D721Med (cell line): Measurements from ENCODE around the gene MED12.

Experiments
- DNase-seq: peaks from one replicate; pipeline ENCODE4 v3.0.0; 2011; ENCODE audit warnings: low spot score; ENCODE audit not compliant: insufficient read length
- FAIRE-seq: peaks from 2 replicates; lab custom pipeline; 2011; peaks lifted over from hg19 to GRCh38; lab: Jason Lieb, UNC
- TF ChIP-seq, protein P1 (sequence below): IDR thresholded peaks from 2 replicates; pipeline ENCODE4 v1.5.1; 2012; ENCODE audit warnings: mild to moderate bottlenecking, control low read depth; ENCODE audit not compliant: insufficient read depth; ENCODE audit errors: missing control alignments

Gene MED12

GRCh38 chrX:71169586-71169985 lies 51.2 kb downstream of the MED12 start:
- FAIRE-seq, result no peak
- TF ChIP-seq, protein P1, sequence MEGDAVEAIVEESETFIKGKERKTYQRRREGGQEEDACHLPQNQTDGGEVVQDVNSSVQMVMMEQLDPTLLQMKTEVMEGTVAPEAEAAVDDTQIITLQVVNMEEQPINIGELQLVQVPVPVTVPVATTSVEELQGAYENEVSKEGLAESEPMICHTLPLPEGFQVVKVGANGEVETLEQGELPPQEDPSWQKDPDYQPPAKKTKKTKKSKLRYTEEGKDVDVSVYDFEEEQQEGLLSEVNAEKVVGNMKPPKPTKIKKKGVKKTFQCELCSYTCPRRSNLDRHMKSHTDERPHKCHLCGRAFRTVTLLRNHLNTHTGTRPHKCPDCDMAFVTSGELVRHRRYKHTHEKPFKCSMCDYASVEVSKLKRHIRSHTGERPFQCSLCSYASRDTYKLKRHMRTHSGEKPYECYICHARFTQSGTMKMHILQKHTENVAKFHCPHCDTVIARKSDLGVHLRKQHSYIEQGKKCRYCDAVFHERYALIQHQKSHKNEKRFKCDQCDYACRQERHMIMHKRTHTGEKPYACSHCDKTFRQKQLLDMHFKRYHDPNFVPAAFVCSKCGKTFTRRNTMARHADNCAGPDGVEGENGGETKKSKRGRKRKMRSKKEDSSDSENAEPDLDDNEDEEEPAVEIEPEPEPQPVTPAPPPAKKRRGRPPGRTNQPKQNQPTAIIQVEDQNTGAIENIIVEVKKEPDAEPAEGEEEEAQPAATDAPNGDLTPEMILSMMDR, result no peak

GRCh38 chrX:71170660-71171059 lies 52.3 kb downstream of the MED12 start:
- TF ChIP-seq, protein P1, result no peak
- FAIRE-seq, result no peak
- DNase-seq, result no peak

More at GRCh38 chrX:71169586-71169985, 51.2 kb downstream of the MED12 start:
- no peak for DNase-seq

- DNase-seq, result no peak
- TF ChIP-seq, protein P1, result no peak
- no peak for FAIRE-seq
These were observed 52.9 kb downstream of the MED12 start for GRCh38 chrX:71171110-71171801.

DNA sequence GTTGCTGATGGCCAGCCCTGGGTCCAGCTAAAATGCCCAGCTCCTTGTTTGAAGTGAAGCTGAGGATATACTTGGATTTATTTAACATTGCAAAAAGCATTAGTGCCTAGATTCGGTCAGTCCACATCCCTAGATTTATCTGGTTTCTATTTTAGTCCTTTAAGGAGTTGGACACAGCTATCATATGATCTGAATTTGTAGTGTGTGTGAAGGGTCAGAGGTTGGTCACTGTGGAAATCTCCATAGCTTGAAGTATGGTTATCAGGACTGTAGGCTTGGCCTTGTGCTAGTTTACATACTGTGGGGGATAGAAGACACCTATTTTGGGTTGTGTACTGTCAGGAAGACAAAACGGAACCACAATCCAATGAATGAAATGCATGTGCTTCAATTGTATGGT lies 55.0 kb downstream of the MED12 start:
- TF ChIP-seq, protein P1, result no peak
- no peak for FAIRE-seq
- DNase-seq, result no peak

DNA sequence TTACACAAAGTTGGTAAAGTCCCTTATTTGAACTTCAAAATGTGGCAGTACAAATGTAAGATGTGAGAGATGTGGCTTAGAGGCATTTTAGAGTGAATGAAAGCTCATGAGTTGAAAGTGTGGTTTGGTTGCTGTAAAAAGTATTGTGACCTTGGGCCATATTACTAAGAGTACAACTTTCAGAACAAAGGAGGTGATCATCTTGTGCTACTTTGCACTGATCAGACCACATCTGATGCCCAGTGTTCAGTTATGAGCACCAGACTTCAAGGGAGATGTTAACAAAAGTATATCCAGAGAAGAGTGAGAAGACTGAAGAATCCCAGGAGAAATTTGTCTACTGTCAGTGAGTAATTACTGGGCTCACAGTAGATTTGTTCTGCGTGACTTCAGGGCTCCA lies 56.4 kb downstream of the MED12 start:
- FAIRE-seq (no peak), DNase-seq (no peak)
- TF ChIP-seq, protein P1, result no peak

DNA sequence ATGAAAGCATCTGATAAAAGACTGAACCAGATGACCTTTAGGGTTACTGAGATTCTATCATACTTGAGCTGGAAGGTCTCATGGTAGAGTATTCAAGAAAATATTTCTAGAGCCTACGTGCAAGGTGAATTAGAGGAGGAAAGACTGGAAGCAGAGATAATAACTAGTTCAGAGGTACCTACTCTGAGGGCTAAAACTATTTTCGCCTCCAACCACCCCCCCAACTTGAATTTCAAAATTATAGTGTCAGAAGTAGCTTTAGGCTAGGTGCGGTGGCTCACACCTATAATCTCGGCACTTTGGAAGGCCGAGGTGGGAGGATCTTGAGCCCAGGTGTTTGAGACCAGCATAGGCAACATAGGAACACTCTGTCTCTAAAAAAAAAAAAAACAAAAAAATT lies 57.1 kb downstream of the MED12 start:
- TF ChIP-seq, protein P1, result no peak
- DNase-seq (no peak), FAIRE-seq (no peak)

- FAIRE-seq (no peak), DNase-seq (no peak)
- TF ChIP-seq, protein P1, result no peak
These were observed 58.9 kb downstream of the MED12 start for GRCh38 chrX:71177327-71177726.
